Measurements from ENCODE around the gene PDLIM1.
"Not testable (repeated sequence)": the region's sequence is repeated elsewhere in the genome, so short reads cannot be mapped to it uniquely, and the experiment has no call there.

GRCh38 chr10:95202865-95203264 lies 87.9 kb downstream of the PDLIM1 start:
- not testable (repeated sequence) for TF ChIP-seq CTCF, POLR2A (IDR thresholded peaks at IDR 0.05)

Measured in adrenal gland (tissue), 5 donors.